Measurements from ENCODE around the gene PRAMEF2.
"Not testable (repeated sequence)": the region's sequence is repeated elsewhere in the genome, so short reads cannot be mapped to it uniquely, and the experiment has no call there.

Gene PRAMEF2

GRCh38 chr1:12856786-12857185, at the start of gene PRAMEF2:
Gene PRAMEF2, plus strand, starts transcription at chr1:12857086. Its CDS starts 1,924 bp downstream, at chr1:12859010.
- not testable (repeated sequence) for H3K36me3 ChIP-seq (ENCODE audit: insufficient read depth, low read length); H3K9me3 ChIP-seq (ENCODE audit: control insufficient read depth, insufficient read depth, low read length); H3K4me1 ChIP-seq (ENCODE audit: insufficient read depth, low read length); H3K9ac ChIP-seq (ENCODE audit: low read depth, low read length)

DNA sequence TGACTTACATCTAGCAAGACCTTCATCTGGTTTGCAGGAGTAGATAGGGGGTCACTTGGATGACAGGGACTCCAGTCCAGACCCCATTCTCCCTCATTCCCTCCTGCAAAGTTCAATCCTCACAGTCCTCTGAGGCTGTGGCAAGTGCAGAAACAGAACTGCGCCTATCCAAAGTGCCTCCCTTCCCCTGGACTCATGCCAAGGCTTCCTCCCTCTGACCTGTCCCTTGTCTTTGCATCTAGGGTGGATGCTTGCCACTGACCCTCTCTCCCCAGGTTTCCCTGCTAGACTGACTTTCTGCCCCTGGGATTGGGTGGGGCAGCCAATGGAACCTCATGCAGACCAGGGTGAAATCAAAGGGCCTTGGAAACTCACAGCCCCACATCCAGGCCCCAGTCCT, 47.0 kb upstream of the PRAMEF2 start:
- Histone ChIP-seq H3K4me1 (ENCODE audit: insufficient read depth, low read length) (no peaks in the 10 kb centered on the region), H3K36me3 (ENCODE audit: insufficient read depth, low read length) (no peaks in the 10 kb centered on the region), H3K9ac (ENCODE audit: low read depth, low read length) (no peak overlapping the region), H3K9me3 (ENCODE audit: control insufficient read depth, insufficient read depth, low read length) (no peaks in the 10 kb centered on the region)

DNA sequence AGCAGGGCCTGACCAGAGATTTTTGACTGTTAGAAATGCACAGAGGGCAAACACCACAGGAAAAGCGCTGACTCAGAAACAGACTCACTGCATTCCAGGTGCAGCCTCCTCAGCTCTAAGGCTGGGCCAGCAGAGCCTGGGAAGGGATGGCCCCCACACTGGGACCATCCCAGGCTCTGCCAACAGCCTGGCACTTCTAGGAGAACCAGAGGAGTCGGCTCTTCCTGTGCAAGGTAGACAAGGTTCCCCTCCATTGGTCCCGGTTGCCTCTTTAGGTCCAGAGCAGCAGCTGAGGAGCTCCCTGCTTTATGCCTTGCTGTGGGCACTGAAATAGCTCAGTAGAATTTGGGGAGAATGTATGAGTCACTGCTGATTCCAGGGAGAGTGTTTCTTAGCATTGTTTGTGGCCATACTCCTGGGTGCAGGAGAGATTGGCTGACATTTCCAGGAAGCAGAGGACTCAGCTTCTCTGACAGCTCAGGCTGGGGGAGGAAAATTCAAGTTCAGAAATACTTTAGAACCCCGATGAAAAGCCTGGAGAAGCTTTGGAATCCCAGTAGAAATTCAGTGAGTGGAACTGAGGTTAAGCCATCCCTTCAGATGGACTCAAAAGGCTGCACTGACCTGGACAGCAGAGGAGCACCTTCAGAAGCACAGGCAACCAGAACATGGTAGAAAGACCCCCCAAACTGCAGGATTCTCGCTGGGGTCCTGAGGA, 46.0 kb upstream of the PRAMEF2 start:
- H3K9ac ChIP-seq (ENCODE audit: low read depth, low read length) = no peak overlapping the region
- H3K36me3 ChIP-seq (ENCODE audit: insufficient read depth, low read length) = no peaks in the 10 kb centered on the region
- H3K9me3 ChIP-seq (ENCODE audit: control insufficient read depth, insufficient read depth, low read length) = no peaks in the 10 kb centered on the region
- no peaks in the 10 kb centered on the region for H3K4me1 ChIP-seq (ENCODE audit: insufficient read depth, low read length)

GRCh38 chr1:12811409-12811784, 45.5 kb upstream of the PRAMEF2 start:
- no peaks in the 10 kb centered on the region for H3K9me3 ChIP-seq (ENCODE audit: control insufficient read depth, insufficient read depth, low read length)
- H3K9ac ChIP-seq (ENCODE audit: low read depth, low read length) = no peak overlapping the region
- H3K4me1 ChIP-seq (ENCODE audit: insufficient read depth, low read length) = no peaks in the 10 kb centered on the region
- H3K36me3 ChIP-seq (ENCODE audit: insufficient read depth, low read length) = no peaks in the 10 kb centered on the region

DNA sequence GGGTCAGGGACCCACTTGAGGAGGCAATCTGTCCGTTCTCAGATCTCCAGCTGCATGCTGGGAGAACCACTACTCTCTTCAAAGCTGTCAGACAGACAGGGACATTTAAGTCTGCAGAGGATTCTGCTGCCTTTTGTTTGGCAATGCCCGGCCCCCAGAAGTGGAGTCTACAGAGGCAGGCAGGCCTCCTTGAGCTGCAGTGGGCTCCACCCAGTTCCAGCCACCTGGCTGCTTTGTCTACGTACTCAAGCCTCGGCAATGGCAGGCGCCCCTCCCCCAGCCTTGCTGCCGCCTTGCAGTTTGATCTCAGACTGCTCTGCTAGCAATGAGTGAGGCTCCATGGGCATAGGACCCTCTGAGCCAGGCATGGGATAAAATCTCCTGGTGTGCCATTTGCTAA, 37.8 kb upstream of the PRAMEF2 start:
- not testable (repeated sequence) for H3K36me3 ChIP-seq (ENCODE audit: insufficient read depth, low read length); H3K9me3 ChIP-seq (ENCODE audit: control insufficient read depth, insufficient read depth, low read length); H3K4me1 ChIP-seq (ENCODE audit: insufficient read depth, low read length); H3K9ac ChIP-seq (ENCODE audit: low read depth, low read length)

DNA sequence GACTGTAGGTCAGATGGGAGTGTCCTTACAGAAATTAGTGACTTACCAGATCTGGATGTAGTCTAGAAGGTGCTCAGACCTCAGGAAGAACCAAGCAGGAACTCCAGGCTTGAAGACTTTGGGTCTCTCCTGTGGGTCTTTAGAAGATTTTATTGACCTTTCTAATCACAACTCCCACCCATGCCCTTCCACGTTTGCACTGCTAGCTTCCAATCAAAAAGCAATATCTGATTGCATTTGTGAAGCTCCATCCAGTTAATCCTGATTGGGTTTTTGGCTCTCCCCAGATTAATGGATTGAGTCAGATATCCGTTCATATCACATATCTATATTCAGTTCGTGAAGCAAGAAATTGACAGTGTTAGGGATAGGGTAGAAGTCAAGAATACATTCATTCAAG, 25.6 kb upstream of the PRAMEF2 start, which contains the start of gene PRAMEF11:
Gene PRAMEF11 (minus strand): TSS at position 101 of the 400 bp plus-strand sequence. CDS start 2,621 bp downstream, outside the sequence.
- H3K9me3 ChIP-seq (ENCODE audit: control insufficient read depth, insufficient read depth, low read length); H3K4me1 ChIP-seq (ENCODE audit: insufficient read depth, low read length); H3K36me3 ChIP-seq (ENCODE audit: insufficient read depth, low read length); H3K9ac ChIP-seq (ENCODE audit: low read depth, low read length): not testable (repeated sequence)

GRCh38 chr1:12833251-12833650, 23.6 kb upstream of the PRAMEF2 start:
- H3K9me3 ChIP-seq (ENCODE audit: control insufficient read depth, insufficient read depth, low read length); H3K4me1 ChIP-seq (ENCODE audit: insufficient read depth, low read length); H3K9ac ChIP-seq (ENCODE audit: low read depth, low read length); H3K36me3 ChIP-seq (ENCODE audit: insufficient read depth, low read length): not testable (repeated sequence)

- not testable (repeated sequence) for H3K9ac ChIP-seq (ENCODE audit: low read depth, low read length); H3K4me1 ChIP-seq (ENCODE audit: insufficient read depth, low read length); H3K9me3 ChIP-seq (ENCODE audit: control insufficient read depth, insufficient read depth, low read length); H3K36me3 ChIP-seq (ENCODE audit: insufficient read depth, low read length)
Measured at GRCh38 chr1:12848620-12849019, 8.3 kb upstream of the PRAMEF2 start, which contains the start of gene HNRNPCL1. Gene HNRNPCL1, minus strand, starts transcription at chr1:12848720. Its CDS starts 431 bp downstream, at chr1:12848289.

GRCh38 chr1:12851779-12852178, 5.1 kb upstream of the PRAMEF2 start:
- H3K4me1 ChIP-seq (ENCODE audit: insufficient read depth, low read length) = no peaks in the 10 kb centered on the region
- H3K9me3 ChIP-seq (ENCODE audit: control insufficient read depth, insufficient read depth, low read length) = no peaks in the 10 kb centered on the region
- no peak overlapping the region for H3K9ac ChIP-seq (ENCODE audit: low read depth, low read length)
- no peaks in the 10 kb centered on the region for H3K36me3 ChIP-seq (ENCODE audit: insufficient read depth, low read length)

- not testable (repeated sequence) for H3K36me3 ChIP-seq (ENCODE audit: insufficient read depth, low read length); H3K9ac ChIP-seq (ENCODE audit: low read depth, low read length)
Measured at GRCh38 chr1:12863131-12863880, 6.4 kb downstream of the PRAMEF2 start.

DNA sequence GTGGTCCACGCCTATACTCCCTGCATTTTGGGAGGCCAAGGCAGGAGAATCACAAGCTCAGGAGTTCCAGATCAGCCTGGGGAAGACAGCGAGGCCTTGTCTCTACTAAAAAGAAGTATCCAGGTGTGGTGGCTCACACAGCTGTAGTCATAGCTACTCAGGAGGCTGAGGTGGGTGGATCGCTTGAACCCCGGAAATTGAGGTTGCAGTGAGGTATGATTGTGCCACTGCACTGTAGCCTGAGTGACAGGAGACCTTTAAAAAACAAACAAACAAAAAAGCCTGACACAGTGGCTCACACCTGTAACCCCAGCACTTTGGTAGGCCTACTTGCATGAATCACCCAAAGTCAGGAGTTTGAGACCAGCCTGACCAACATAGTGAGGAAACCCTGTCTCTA, 21.6 kb downstream of the PRAMEF2 start:
- not testable (repeated sequence) for H3K9ac ChIP-seq (ENCODE audit: low read depth, low read length); H3K9me3 ChIP-seq (ENCODE audit: control insufficient read depth, insufficient read depth, low read length); H3K36me3 ChIP-seq (ENCODE audit: insufficient read depth, low read length); H3K4me1 ChIP-seq (ENCODE audit: insufficient read depth, low read length)

More at GRCh38 chr1:12863131-12863880, 6.4 kb downstream of the PRAMEF2 start:
- not testable (repeated sequence) for H3K4me1 ChIP-seq (ENCODE audit: insufficient read depth, low read length); H3K9me3 ChIP-seq (ENCODE audit: control insufficient read depth, insufficient read depth, low read length)

GRCh38 chr1:12886101-12886500, 29.2 kb downstream of the PRAMEF2 start, which contains the start of gene PRAMEF4:
Gene PRAMEF4, minus strand, starts transcription at chr1:12886201. Its CDS starts 2,807 bp downstream, at chr1:12883394.
- not testable (repeated sequence) for H3K9me3 ChIP-seq (ENCODE audit: control insufficient read depth, insufficient read depth, low read length); H3K9ac ChIP-seq (ENCODE audit: low read depth, low read length); H3K4me1 ChIP-seq (ENCODE audit: insufficient read depth, low read length); H3K36me3 ChIP-seq (ENCODE audit: insufficient read depth, low read length)

DNA sequence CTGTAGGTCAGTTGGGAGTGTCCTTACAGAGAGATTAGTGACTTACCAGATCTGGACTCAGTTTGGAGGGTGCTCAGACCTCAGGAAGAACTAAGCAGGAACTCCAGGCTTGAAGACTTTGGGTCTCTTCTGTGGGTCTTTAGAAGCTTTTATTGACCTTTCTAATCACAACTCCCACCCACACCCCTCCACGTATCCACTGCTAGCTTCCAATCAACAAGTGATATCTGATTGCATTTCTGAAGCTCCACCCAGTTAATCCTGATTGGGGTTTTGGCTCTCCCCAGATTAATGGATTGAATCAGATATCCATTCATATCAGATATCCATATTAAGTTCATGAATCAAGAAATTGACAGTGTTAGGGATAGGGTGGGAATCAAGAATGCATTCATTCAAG, 41.3 kb downstream of the PRAMEF2 start, which contains the start of gene PRAMEF10:
Gene PRAMEF10 (minus strand): TSS at position 101 of the 400 bp plus-strand sequence. CDS start 2,423 bp downstream, outside the sequence.
- H3K9me3 ChIP-seq (ENCODE audit: control insufficient read depth, insufficient read depth, low read length); H3K4me1 ChIP-seq (ENCODE audit: insufficient read depth, low read length); H3K36me3 ChIP-seq (ENCODE audit: insufficient read depth, low read length): not testable (repeated sequence)

GRCh38 chr1:12899186-12899585, 42.3 kb downstream of the PRAMEF2 start:
- H3K36me3 ChIP-seq (ENCODE audit: insufficient read depth, low read length); H3K9ac ChIP-seq (ENCODE audit: low read depth, low read length); H3K4me1 ChIP-seq (ENCODE audit: insufficient read depth, low read length); H3K9me3 ChIP-seq (ENCODE audit: control insufficient read depth, insufficient read depth, low read length): not testable (repeated sequence)

More for the DNA sequence above, 41.3 kb downstream of the PRAMEF2 start, which contains the start of gene PRAMEF10:
- not testable (repeated sequence) for H3K9ac ChIP-seq (ENCODE audit: low read depth, low read length)
